Pulmonary artery endothelial cell (primary cell): Measurements from ENCODE around the gene TREM1. TPM values are rescaled to one million over a fixed set of nuclear protein-coding genes. Genes with fewer than 3 reads are reported as not detected.

Experiments
- total RNA-seq: library from RNA; depleted of rRNA; stranded (reverse); fragments of >200 nt; gene quantifications from 2 replicates; pipeline ENCODE4 v1.2.3, GENCODE V29; 2014

Gene TREM1
- total RNA-seq, 1 donor from 2014 or later: not detected

Other genes starting within 250 kb of the TREM1 start
- gene UNC5CL, start 247.5 kb downstream of the TREM1 start, total RNA-seq: 0.04 and 0.07 TPM in 2 replicates
- not detected in 2 replicates for gene TSPO2, start 244.2 kb downstream of the TREM1 start, total RNA-seq
- not detected in 2 replicates for gene APOBEC2, start 233.5 kb downstream of the TREM1 start, total RNA-seq
- gene OARD1, start 214.3 kb downstream of the TREM1 start, total RNA-seq: 6.2 and 9.7 TPM in 2 replicates
- 19.2 and 19.3 TPM in 2 replicates for gene NFYA, start 213.7 kb downstream of the TREM1 start, total RNA-seq
- gene TREML1, start 132.3 kb downstream of the TREM1 start, total RNA-seq: not detected in 2 replicates
- gene TREM2, start 123.6 kb downstream of the TREM1 start, total RNA-seq: not detected in 2 replicates
- gene TREML2, start 85.5 kb downstream of the TREM1 start, total RNA-seq: not detected in 2 replicates
- gene TREML4, start 58.3 kb downstream of the TREM1 start, total RNA-seq: not detected in 2 replicates
- gene NCR2, start 48.9 kb upstream of the TREM1 start, total RNA-seq: not detected in 2 replicates